SIG-M5 treated with dmso at 0.1 percent for 504 hours (cell line): Measurements from ENCODE around the gene ACOX1.
A peak's percentile ranks its signal among the peaks of the same experiment; 100 is the strongest.

Experiments
- DNase-seq: peaks from one replicate; lab custom pipeline; 2025; ENCODE audit not compliant: unreplicated experiment; lab: John Stamatoyannopoulos, UW

The ACOX1 gene

GRCh38 chr17:76008630-76009425, 29.9 kb upstream of the ACOX1 start:
- no peak for DNase-seq

GRCh38 chr17:76008208-76008607, 29.2 kb upstream of the ACOX1 start:
- DNase-seq = no peak

- DNase-seq = no peak
These were observed 28.8 kb upstream of the ACOX1 start for GRCh38 chr17:76007850-76008165.

GRCh38 chr17:76007131-76007849, 28.3 kb upstream of the ACOX1 start:
- no peak for DNase-seq

GRCh38 chr17:76005263-76006149, 26.5 kb upstream of the ACOX1 start:
- peak; percentile 63 for DNase-seq

GRCh38 chr17:76004750-76005262, 25.8 kb upstream of the ACOX1 start:
- no peak for DNase-seq

GRCh38 chr17:76003915-76004314, 24.9 kb upstream of the ACOX1 start:
- DNase-seq = no peak

- DNase-seq = no peak
These were observed 23.1 kb upstream of the ACOX1 start for GRCh38 chr17:76002100-76002499.

- no peak for DNase-seq
These were observed 22.0 kb upstream of the ACOX1 start, which contains the start of gene CDK3 for GRCh38 chr17:76000755-76001521. TSS of gene CDK3 (plus strand) at chr17:76000855. CDS start at chr17:76001426, 571 bp downstream.

GRCh38 chr17:76000016-76000754, 21.2 kb upstream of the ACOX1 start:
- DNase-seq = peak; percentile 38

GRCh38 chr17:75998327-75998795, 19.4 kb upstream of the ACOX1 start:
- DNase-seq = no peak

- DNase-seq = peak; percentile 90
These were observed 18.0 kb upstream of the ACOX1 start for GRCh38 chr17:75996665-75997590.

GRCh38 chr17:75995385-75995925, 16.5 kb upstream of the ACOX1 start:
- DNase-seq = no peak

- no peak for DNase-seq
These were observed 15.9 kb upstream of the ACOX1 start for GRCh38 chr17:75994802-75995370.

GRCh38 chr17:75991396-75991795, 12.4 kb upstream of the ACOX1 start:
- no peak for DNase-seq

GRCh38 chr17:75987041-75987440, 8.1 kb upstream of the ACOX1 start:
- no peak for DNase-seq

GRCh38 chr17:75985986-75986385, 7.0 kb upstream of the ACOX1 start:
- no peak for DNase-seq
